ENCODE results near the gene CAMK2B.

Gene CAMK2B

DNA sequence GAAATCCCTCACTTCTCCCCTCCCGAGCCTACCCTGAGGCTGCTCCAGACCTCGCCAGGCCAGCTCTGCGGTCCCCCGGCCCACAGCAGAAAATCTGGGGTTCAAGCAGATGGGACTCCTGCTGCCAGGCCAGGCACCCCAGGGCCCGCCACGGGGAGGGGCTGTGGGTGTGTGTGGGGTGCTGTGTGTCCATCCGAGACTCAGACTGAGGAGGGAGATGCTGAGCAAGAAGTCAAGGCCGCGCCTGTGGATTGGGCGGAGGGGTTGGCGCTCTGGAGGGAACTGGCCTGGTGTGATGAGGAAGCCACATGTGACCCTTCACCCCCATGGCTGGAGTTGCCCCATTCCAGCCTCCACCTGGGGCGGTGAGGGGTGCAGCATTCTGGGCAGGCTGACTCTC, 73.5 kb downstream of the CAMK2B start:
- DNase-seq, result no peak

DNA sequence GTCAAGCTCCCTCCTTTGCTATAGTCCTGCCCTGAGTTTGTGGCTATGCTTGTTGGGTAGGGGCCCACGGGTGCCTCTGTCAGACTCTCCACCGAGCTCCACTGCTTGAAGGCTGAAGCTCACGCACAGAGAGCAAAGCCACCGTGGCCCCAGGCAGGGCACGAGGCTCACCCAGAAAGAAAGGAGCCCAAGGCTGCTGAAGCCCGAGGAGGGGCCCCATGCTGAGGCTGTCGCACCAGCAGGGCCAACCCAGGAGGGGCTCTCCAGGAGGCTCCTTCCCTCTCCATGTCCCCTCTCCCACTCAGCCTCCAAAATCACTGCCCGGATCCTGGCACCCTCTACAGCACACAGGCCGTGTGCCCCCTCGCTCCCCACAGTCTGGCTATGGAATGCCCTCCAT, 74.1 kb downstream of the CAMK2B start:
- DNase-seq, result no peak

DNA sequence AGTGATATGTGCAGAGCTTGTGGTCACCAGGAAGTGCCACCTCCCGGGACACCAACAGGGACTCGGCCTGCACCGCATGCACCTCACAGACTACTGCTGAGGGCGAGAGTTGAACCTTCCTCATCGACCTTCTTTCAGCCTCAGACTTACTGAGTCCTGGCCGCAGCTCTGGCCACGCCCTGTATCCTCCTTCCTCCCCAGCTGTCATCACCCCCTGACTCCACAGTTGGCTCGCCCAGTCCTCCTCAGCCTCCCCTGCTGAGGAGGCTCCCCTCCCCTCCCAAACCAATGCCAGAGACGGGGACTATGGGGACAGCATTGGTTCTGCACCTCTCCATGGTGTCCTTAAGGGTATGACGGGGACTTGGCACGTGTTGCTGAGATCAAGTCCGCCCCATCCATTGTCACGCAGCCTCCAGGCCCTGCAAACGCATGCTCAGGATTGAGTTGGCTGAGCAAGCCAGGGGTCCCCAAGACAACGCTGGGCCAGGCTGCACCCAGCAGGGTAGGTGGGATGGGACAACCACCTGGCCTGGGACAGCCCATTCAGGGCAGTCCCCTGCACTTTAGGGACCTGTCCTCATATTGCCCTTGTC, 75.7 kb downstream of the CAMK2B start:
- no peak for DNase-seq

DNA sequence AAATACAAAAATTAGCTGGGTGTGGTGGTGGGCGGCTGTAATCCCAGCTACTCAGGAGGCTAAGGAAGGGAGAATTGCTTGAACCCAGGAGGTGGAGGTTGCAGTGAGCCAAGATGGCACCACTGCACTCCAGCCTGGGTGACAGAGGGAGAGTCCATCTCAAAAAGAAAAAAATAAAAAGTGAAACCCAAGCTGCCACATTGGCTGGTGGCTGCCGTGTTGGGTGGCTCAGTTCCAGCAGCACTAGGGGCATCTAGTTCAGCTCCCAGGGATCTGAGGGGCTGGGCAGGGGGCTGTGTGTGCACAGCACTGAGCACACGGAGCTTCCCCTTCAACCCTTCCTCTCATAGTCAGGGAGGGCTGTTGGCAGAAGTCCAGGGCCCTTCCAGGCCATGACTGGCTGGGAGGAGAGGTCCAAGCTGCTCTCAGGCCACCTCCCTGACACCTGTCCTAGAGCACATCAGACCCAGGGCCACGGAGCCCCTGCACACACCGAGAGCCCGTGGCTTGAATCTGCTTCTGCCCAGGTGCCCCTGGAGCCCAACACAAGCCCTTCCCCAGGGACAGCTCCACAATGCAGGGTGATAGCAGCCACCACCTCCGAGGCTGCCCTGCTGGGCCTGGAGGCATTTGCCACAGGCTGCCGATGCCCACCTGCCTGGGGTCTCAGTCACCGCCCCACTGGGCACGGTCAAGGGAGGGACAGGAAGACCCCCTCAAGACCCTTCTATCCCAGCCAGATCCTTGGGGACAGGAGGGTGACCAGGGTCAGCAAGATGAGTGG, 77.3 kb downstream of the CAMK2B start:
- no peak for DNase-seq

DNA sequence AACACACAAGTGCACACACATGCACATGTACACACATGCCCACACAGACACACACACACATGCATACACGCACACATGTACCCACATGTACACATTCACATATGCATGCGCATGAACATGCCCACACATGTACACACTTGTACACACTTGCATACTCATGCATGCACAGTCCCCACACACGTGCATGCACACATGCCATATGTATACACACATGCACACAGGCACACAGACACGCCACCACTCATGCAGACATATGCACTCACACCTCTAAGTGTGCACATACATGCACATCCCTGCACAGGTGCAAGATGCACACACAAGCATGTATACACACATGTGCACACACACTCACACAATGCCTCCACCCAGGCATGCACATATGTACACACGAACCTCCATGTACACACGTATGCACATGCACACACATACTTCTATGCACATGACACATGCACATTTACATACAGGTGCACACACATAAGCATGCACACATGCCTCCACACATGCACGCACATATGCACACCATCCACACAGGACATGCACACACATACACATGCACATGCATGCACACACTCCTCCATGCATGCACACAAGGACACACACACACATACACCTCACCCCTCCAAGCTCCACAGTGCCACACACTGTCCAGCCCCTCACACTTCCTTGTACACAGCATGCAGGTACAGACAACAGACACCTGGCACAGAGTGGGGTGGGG, 78.8 kb downstream of the CAMK2B start:
- DNase-seq, result no peak

DNA sequence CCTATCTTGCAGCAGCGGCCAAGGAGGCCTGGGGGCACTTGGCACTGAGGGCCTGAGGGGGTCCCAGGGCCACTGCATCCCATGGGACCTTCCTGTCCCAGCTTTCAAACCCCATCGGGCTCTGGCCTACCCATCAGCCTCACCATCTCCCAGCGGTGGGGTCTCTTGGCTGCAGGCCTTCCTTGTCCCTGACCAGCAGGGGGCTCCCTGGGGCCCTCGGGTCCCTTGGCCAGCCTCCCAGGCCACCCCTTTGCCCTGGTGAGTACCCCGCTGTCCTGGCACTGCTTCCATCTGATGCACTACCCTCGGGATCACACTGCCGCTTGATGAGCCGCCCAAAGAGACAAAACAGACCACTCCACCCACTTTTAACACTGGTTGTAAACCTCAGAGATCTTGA, 81.1 kb downstream of the CAMK2B start:
- DNase-seq, result no peak

DNA sequence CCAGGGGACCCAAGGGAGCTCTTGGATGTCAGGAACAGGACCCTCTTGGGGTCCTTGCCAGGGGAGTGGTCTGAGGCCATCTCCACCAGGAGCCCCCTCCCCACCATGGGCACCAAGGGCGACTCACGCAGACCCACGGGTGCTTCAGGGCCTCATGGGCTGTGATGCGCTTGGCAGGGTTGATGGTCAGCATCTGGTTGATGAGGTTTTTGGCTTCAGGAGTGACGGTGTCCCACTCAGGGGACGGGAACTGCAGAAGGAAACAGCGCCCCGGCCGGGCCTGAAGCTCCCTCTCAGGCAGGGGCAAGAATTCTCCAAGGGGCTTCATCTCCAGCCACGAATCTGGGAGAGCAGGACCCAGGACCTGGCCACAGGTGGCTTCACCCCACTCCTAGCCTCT, 83.3 kb downstream of the CAMK2B start:
- no peak for DNase-seq

DNA sequence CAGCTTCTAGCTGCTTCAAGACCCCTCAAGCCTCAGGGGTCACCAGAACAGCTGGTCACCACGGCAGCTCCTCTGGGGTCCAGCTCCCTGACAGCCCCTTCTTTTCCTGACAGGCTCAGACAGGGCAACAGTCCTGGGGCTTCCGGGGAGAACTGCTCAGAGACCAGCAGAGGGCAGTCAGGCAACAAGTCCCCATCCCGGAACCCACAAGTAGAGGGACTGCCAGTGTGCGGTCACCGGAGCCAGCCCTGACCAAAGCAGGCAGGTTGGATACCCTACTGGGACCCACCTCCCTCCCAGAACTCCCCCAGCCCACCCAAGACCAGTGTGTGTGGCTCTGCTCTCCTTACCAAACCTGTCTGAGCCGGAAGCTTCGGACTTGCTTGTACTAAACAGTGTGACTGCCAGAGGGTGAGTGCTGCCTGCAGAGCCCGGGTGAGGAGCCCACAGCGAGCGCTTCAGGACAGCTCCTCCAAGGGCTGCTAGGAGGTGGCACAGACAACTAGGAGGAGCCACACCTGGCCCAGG, 84.3 kb downstream of the CAMK2B start:
- DNase-seq, result peak; percentile 81

DNA sequence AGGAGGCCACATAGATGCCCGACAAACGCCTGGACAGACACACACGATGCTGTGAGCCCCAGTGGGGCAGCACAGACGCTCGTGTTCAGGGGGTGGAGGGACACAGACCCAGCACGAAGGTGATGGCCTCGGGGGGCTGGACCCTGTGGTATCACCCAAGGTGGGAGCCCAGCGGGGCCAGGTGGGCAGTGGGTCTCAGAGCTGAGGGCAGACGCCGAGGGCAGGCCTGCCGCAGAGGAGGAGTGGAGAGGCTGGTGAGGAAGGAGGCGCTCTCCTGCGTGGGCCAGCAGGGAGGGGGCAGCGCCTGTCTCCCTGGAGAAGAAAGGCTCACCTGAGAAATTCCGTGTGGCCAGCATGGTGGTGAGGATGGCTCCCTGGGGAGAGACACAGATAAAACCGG, 85.0 kb downstream of the CAMK2B start:
- DNase-seq, result no peak

DNA sequence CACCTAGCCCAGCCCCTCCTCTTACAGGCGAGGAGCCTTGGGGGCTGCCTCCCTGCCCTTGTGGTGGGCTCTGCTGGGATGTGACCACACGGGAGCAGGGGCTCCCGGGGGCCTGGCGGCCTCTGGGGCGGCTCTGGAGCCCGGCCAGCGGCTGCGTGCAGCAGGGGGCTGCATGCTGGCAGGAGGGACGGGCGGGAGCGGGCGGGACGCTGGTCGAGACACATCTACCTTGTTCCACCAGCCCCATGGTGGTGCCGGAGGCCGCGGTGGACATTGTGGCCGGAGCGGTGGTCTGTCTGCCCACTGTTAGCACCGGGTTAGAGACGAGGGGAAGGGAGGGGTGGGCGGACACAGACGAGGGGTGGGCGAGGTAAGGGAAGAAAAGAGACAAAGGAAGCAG, 86.0 kb downstream of the CAMK2B start:
- DNase-seq, result no peak

DNA sequence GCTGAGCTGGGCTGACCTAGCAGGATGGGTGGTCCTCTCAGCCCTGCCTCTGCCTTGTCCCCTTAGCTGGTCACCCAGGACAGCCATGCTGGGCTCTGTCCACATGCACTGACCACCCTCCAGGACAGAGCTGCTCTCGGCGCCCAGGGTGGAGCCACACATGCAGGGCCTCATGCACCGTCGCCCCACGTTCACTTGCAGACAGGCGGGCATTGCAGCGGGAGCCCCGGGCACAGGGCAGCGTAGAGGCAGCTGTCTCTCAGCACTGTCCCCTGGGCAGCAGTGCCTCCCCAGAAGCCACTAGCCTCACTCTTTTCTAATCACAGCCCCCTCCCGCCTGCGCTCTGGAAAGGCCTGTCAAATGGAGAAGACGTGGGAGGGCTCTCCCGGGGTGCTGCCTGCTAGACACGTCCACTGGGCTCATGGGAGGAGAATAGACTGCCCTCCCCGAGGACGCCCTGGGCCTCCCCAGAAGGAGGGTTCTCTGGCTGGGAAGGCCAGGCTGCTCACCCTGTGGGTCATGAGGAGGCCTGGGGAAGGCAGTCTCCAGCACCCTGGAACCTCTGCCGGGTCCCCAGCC, 87.2 kb downstream of the CAMK2B start:
- no peak for DNase-seq

DNA sequence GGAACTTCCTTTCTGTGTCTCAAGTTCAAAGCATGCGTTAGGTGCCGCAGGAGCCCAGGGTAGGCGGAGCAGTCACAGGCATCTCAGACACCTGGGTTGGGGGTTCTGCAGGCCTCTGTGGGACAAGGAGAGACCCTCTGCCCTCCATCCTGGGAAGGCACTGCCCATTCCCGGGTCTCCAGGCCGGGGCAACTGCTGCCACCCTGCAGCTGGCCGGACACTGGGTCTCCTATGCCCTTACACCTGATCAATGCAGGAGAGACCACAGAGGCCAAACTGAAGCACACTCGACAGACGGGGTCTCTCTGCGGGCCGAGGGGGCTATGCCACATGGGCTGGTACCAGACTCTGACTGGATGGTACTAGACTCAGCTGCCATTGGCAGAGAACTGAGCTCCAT, 87.7 kb downstream of the CAMK2B start:
- DNase-seq, result no peak

DNA sequence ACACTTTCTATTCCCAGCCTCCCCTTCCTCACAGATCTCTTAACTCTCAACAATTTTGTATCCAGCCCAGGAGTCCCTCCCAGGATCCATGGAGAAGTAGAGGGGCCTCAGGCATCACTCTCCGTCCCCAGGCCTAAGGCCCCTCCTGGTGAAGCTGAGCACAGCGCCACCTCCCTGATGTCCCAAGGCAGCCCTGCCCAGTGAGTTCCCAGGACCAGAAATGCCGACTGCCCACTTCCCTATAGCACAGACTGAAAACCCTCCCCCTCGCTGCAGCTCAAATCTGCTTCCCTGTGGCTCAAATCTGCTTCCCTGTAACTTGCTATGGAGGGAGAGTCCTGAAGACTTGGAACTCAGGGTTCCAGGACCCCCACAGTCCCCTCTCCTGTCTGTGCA, 89.1 kb downstream of the CAMK2B start:
- DNase-seq, result no peak

DNA sequence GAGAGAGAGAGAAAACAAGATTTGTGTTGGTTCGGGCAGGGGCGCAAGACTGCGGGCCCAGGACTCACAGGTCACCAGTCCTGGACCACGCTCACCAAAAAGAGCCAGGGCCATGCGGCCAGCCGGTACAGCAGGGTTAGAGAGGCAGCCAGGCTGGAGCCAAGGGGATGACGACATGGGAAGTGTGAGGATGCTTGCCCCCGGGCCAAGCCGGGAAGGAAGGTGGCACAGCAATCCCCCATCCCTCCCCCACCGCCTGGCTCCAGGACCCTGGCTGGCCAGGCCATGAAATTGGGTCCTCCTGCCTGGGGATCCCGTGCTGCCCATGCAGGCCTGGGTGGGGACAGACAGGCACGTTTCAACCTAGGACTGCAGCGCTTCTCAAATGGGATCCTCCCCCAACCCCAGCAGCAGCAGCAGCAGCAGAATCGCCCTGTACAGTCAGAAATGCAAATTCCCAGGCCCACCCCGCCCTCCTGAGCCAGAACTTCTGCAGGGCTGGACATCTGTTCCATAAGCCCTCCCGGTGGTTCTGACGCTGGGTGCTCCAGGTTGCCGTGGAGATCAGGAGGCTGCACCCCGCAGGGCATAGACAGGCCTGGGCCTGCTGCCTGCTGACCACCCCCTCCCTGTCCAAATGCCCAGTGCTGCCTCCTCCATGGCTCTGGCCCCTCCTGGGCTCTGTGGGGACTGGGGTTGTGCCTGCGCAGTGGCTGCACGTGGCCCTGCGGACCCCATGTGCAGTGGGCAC, 89.6 kb downstream of the CAMK2B start:
- DNase-seq, result no peak

DNA sequence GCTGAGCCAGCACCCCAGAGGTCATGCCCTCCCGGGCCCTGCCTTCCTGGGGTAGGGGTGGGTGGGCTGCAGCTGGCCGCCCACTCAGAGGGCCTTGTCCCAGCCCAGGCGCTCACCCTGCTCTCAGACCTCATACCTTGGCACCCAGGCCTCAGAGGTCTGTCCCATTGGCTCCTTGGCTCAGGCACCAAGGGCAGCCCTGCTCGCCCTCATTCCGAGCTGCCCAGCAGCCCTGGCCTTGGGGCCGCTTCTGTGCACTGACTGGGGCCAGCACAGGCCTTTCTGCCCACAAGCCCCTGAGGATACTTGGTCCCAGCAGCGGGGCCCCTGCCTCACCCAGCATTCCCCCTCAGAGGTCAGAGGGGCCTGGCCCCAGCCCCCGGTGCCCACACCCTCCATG, 90.3 kb downstream of the CAMK2B start:
- DNase-seq, result no peak

DNA sequence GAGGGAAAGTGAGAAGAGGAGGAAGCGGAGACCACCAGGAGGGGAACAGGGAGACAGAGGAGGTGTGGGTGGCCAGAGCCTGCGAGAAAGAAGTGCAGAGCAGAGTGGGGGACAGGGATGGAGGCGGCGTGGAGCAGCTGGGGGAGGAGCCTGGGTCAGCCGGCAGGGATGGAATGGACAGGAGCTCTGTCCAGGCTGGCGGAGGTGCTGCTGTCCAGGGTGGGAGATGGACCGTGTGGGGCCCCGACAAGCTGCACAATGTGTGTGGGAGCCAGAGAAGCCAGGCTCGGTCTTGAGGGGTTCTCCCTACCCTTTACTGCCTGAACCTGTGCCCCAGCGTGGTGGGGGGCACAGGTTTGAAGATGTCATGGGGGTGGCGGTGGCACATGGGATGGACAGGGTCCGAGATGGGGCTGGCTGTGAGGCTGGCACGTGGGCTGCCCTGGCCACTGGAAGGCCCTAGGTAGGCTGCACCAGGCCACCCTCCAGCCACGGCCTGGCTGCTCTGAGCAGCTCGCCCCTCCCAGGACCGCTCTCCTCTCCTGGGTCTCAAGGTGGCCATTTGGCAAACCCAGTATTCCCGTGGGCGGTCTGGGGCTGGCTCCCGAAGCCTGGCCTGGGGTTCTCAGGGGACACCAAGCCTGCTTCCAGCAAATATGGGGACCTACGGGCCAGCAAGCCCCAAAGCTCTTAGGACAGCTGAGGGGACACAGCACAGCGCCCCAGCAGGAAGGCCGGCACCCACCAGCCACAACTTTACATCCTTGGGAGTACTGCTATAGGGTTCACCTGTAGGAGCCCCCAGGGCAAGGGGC, 92.3 kb downstream of the CAMK2B start:
- no peak for DNase-seq

DNA sequence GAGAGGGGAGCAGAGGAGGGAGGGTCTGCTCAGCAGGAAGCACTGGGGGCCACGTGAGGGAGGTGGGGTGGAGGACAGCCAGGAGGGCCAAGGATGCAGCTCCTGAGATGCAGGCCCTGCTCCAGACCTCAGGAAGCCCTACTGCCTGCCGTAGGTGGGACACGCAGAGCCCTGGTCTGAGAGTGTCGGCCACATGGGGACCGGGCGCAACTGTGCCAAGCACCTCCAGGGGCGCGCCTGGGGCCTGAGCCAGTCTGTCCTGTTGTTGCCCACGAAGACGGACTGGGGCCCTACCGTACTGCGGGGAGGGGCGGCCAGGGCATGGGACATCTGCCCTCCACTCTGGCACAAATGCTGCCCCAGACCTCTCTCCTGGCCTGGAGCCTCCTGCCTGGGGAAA, 93.0 kb downstream of the CAMK2B start:
- DNase-seq, result no peak

DNA sequence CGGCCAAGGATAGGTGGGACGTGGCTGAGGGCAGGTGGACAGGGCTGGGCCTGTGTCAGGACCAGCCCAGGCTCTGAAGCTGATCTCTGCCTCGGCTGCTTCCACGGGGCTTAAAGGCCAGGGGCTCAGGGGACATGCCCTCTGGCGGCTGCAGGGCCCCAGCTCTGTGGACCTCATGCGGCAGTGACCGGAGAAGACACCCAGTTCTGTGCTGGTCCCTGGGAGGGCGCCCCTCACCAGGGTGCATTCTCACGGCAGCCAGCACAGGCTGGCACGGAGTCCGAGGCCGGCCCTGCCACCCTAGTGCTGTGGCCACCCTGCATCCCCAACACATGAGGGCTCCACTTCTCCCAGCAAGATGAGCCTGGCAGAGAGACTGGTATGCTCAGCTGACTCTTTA, 94.3 kb downstream of the CAMK2B start:
- no peak for DNase-seq

DNA sequence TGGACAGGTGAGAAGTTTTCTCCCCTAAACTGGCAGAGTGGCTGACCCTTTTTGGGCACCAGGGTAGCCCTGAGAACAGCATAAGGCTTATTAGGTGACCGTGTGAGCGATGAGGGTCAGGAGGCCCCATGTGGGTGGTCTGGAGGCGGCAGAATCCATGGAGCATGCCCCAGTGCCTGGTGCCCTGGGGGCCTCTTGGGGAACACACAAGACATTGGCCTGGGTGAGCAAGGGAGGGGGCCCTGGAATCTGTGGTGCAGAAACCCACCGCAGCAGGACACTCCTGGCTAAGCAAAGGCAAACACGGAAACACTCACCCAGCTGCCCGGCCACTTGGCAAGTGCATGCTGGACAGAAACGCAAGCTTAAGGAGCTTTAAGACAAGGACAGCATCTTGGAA, 95.1 kb downstream of the CAMK2B start:
- DNase-seq, result no peak

DNA sequence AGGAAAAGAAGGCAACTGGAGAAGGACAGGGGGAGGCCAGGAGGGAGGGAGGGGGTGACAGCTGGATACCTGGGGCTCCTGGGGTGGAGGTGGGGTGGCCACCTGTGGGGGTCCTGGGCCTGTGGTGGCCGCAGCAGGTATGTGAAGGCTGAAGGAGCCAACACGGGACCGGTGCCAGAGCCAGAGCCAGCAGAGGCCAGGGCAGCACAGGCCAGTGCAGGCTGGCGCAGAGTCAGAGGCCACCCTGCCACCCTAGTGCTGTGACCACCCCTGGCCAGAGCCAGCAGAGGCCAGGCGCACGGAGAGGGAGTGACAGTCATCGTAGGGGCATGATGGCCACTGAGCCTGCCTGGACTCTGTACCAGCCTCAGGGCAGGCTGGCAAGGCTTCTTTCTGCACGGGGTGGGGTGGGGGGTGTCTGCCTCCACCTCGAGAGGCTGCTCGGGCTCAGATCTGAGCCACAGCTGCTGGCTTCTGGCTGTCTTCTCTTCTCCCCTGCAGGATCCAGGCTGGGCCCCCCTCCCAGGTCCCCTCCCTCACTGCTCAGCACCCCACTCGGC, 95.8 kb downstream of the CAMK2B start:
- no peak for DNase-seq

DNA sequence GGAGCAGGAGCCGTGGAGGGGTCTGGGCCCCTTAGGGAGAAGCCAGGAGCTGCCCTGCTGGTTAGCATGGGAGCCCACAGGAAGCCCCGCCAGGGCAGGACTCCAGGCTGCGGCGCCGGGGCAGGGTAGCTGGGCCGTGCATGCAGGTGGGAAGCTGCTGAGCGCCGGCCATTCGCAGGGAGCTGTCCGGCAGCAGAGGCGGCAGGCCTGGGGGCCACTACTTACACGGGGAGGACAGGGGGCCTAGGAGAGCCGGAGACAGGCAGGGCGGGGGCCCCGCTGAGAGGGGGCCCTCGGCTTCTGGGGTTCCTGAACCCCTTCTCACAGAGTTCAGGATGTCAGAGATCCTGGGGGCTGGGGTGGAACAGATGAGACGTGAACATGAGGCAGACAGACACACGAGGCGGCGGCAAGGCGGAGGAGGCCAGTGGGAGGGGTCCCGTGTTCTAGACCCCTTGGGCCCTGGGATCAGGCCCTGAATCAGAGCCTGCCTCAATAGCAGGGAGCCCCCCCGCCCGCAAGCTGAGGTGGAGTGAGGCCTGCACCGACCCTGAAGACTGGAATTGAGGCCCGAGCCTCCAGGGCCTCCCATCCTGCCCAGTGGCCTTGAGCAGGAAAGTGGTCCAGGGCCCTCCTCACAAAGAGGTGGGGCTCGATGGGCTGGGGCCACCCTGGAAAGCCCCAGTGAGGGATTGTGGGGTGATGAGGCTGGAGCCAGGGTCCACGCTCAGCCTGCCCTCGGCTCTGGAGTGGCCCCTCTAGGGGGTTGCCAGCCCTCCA, 96.6 kb downstream of the CAMK2B start:
- DNase-seq, result no peak

All from femur (tissue), 1 donor.